Fibroblast of lung (primary cell): ENCODE measurements around the gene CST9.

Source experiments
- EZH2 ChIP-seq: IDR thresholded peaks from 2 replicates; pipeline ENCODE4 v1.5.1; 2012; ENCODE audit warnings: low read length, control low read depth, mild to moderate bottlenecking; ENCODE audit errors: missing control alignments
- TF ChIP-seq, protein P1 (sequence below), 2 donors: IDR thresholded peaks in 1 of 2; conservative IDR thresholded peaks in 1 of 2; 1 replicate in 1 of 2; 2 replicates in 1 of 2; pipeline ENCODE4 v1.5.1; 2011 to 2012; ENCODE audit warnings: low read length in 2 of 2, control low read depth in 1 of 2, inconsistent platforms in 1 of 2, low read depth in 1 of 2, mild to moderate bottlenecking in 1 of 2

- TF ChIP-seq EZH2, result no peak
- TF ChIP-seq, protein P1, sequence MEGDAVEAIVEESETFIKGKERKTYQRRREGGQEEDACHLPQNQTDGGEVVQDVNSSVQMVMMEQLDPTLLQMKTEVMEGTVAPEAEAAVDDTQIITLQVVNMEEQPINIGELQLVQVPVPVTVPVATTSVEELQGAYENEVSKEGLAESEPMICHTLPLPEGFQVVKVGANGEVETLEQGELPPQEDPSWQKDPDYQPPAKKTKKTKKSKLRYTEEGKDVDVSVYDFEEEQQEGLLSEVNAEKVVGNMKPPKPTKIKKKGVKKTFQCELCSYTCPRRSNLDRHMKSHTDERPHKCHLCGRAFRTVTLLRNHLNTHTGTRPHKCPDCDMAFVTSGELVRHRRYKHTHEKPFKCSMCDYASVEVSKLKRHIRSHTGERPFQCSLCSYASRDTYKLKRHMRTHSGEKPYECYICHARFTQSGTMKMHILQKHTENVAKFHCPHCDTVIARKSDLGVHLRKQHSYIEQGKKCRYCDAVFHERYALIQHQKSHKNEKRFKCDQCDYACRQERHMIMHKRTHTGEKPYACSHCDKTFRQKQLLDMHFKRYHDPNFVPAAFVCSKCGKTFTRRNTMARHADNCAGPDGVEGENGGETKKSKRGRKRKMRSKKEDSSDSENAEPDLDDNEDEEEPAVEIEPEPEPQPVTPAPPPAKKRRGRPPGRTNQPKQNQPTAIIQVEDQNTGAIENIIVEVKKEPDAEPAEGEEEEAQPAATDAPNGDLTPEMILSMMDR (conservative IDR thresholded peaks at IDR 0.05 in 1 of 2, IDR thresholded peaks at IDR 0.05 in 1 of 2; ENCODE audit: low read depth in 1 of 2, low read length in 2 of 2), result no peak
Measured at GRCh38 chr20:23582293-23582692, 23.4 kb downstream of the CST9 start.
